ENCODE data around the gene KCNQ5. TPM values are rescaled to one million over a fixed set of nuclear protein-coding genes. Genes with fewer than 3 reads are reported as not detected.

KCNQ5 gene
- total RNA-seq, 1 experiment from 2014 or later: 2.0 TPM

GRCh38 chr6:72811971-72812421 lies 190.1 kb downstream of the KCNQ5 start:
- Mint-ChIP-seq H3K36me3 (no peaks in the 10 kb centered on the region), H3K4me1 (peaks cover 16% of the 10 kb centered on the region), H3K4me3 (peak overlapping the region; percentile 17; the same call in 1 of the 2 replicates), H3K9me3 (no peaks in the 10 kb centered on the region), H3K27ac (peak overlapping the region; percentile 89), H3K27me3 (ENCODE audit: low read depth) (no peaks in the 10 kb centered on the region)
- peak; percentile 14 for DNase-seq (ENCODE audit: low spot score)
- peak; percentile 90 for ATAC-seq
- CTCF ChIA-PET: interaction anchor here (1.5 kb wide), 1 partner anchor 195 kb away, joined by 4 read pairs; no protein-coding TSS in a partner anchor
- TF ChIP-seq, protein P1, sequence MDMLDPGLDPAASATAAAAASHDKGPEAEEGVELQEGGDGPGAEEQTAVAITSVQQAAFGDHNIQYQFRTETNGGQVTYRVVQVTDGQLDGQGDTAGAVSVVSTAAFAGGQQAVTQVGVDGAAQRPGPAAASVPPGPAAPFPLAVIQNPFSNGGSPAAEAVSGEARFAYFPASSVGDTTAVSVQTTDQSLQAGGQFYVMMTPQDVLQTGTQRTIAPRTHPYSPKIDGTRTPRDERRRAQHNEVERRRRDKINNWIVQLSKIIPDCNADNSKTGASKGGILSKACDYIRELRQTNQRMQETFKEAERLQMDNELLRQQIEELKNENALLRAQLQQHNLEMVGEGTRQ (CRISPR knock-in tag; IDR thresholded peaks at IDR 0.05): no peak
- TF ChIP-seq CBFB (CRISPR knock-in tag; IDR thresholded peaks at IDR 0.05; ENCODE audit: low read depth) (no peak), TEAD4 (CRISPR knock-in tag; IDR thresholded peaks at IDR 0.05) (no peak), ZNF138 (CRISPR knock-in tag; conservative IDR thresholded peaks at IDR 0.05) (no peak), NR2C2 (CRISPR knock-in tag; IDR thresholded peaks at IDR 0.05) (no peak), ERG (CRISPR knock-in tag; IDR thresholded peaks at IDR 0.05) (no peak), ZSCAN18 (CRISPR knock-in tag; IDR thresholded peaks at IDR 0.05) (no peak), JUN (CRISPR knock-in tag; IDR thresholded peaks at IDR 0.05) (no peak), KAT7 (CRISPR knock-in tag; IDR thresholded peaks at IDR 0.05; ENCODE audit: borderline replicate concordance) (no peak), SP1 (CRISPR knock-in tag; conservative IDR thresholded peaks at IDR 0.05) (no peak), ESRRA (CRISPR knock-in tag; IDR thresholded peaks at IDR 0.05; ENCODE audit: borderline replicate concordance) (no peak), SMAD3 (CRISPR knock-in tag; IDR thresholded peaks at IDR 0.05; ENCODE audit: borderline replicate concordance) (no peak), FOXK1 (CRISPR knock-in tag; IDR thresholded peaks at IDR 0.05) (no peak), ZNF232 (CRISPR knock-in tag; IDR thresholded peaks at IDR 0.05) (no peak), RORB (CRISPR knock-in tag; IDR thresholded peaks at IDR 0.05) (no peak)
- TF ChIP-seq, protein P2, sequence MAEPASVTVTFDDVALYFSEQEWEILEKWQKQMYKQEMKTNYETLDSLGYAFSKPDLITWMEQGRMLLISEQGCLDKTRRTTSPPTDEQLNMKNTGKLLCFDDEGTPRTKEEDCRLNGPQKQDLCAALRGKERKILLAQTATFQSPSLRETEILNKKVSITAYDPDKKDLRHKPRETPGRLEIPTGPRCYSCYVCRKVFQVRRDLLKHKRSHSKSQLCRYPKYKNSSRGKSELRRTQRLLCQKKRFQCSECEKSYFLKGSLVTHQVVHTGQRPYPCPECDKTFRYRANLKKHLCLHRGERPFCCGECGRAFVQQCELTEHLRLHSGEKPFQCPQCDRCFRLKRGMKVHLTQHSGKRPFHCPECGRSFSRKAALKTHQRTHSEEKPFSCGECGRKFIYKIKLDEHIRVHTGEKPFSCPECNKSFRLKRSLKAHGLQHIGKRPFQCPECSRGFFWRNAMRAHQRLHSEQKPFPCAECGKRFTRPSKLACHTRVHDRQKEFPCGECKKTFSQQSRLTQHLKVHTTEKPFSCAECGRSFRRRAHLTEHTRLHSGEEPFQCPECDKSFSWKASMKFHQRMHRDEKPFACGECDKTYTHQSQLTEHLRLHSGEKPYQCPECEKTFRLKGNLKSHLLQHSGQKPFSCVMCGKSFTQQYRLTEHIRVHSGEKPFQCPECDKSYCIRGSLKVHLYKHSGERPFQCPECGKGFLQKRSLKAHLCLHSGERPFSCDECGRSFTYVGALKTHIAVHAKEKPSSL (CRISPR knock-in tag; conservative IDR thresholded peaks at IDR 0.05): no peak
- TF ChIP-seq, protein P3, sequence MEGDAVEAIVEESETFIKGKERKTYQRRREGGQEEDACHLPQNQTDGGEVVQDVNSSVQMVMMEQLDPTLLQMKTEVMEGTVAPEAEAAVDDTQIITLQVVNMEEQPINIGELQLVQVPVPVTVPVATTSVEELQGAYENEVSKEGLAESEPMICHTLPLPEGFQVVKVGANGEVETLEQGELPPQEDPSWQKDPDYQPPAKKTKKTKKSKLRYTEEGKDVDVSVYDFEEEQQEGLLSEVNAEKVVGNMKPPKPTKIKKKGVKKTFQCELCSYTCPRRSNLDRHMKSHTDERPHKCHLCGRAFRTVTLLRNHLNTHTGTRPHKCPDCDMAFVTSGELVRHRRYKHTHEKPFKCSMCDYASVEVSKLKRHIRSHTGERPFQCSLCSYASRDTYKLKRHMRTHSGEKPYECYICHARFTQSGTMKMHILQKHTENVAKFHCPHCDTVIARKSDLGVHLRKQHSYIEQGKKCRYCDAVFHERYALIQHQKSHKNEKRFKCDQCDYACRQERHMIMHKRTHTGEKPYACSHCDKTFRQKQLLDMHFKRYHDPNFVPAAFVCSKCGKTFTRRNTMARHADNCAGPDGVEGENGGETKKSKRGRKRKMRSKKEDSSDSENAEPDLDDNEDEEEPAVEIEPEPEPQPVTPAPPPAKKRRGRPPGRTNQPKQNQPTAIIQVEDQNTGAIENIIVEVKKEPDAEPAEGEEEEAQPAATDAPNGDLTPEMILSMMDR (IDR thresholded peaks at IDR 0.05): no peak
- TF ChIP-seq, protein P4, sequence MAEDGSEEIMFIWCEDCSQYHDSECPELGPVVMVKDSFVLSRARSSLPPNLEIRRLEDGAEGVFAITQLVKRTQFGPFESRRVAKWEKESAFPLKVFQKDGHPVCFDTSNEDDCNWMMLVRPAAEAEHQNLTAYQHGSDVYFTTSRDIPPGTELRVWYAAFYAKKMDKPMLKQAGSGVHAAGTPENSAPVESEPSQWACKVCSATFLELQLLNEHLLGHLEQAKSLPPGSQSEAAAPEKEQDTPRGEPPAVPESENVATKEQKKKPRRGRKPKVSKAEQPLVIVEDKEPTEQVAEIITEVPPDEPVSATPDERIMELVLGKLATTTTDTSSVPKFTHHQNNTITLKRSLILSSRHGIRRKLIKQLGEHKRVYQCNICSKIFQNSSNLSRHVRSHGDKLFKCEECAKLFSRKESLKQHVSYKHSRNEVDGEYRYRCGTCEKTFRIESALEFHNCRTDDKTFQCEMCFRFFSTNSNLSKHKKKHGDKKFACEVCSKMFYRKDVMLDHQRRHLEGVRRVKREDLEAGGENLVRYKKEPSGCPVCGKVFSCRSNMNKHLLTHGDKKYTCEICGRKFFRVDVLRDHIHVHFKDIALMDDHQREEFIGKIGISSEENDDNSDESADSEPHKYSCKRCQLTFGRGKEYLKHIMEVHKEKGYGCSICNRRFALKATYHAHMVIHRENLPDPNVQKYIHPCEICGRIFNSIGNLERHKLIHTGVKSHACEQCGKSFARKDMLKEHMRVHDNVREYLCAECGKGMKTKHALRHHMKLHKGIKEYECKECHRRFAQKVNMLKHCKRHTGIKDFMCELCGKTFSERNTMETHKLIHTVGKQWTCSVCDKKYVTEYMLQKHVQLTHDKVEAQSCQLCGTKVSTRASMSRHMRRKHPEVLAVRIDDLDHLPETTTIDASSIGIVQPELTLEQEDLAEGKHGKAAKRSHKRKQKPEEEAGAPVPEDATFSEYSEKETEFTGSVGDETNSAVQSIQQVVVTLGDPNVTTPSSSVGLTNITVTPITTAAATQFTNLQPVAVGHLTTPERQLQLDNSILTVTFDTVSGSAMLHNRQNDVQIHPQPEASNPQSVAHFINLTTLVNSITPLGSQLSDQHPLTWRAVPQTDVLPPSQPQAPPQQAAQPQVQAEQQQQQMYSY (CRISPR knock-in tag; IDR thresholded peaks at IDR 0.05): no peak
- TF ChIP-seq, protein P5, sequence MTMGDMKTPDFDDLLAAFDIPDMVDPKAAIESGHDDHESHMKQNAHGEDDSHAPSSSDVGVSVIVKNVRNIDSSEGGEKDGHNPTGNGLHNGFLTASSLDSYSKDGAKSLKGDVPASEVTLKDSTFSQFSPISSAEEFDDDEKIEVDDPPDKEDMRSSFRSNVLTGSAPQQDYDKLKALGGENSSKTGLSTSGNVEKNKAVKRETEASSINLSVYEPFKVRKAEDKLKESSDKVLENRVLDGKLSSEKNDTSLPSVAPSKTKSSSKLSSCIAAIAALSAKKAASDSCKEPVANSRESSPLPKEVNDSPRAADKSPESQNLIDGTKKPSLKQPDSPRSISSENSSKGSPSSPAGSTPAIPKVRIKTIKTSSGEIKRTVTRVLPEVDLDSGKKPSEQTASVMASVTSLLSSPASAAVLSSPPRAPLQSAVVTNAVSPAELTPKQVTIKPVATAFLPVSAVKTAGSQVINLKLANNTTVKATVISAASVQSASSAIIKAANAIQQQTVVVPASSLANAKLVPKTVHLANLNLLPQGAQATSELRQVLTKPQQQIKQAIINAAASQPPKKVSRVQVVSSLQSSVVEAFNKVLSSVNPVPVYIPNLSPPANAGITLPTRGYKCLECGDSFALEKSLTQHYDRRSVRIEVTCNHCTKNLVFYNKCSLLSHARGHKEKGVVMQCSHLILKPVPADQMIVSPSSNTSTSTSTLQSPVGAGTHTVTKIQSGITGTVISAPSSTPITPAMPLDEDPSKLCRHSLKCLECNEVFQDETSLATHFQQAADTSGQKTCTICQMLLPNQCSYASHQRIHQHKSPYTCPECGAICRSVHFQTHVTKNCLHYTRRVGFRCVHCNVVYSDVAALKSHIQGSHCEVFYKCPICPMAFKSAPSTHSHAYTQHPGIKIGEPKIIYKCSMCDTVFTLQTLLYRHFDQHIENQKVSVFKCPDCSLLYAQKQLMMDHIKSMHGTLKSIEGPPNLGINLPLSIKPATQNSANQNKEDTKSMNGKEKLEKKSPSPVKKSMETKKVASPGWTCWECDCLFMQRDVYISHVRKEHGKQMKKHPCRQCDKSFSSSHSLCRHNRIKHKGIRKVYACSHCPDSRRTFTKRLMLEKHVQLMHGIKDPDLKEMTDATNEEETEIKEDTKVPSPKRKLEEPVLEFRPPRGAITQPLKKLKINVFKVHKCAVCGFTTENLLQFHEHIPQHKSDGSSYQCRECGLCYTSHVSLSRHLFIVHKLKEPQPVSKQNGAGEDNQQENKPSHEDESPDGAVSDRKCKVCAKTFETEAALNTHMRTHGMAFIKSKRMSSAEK (CRISPR knock-in tag; IDR thresholded peaks at IDR 0.05; ENCODE audit: borderline replicate concordance): no peak
- TF ChIP-seq, protein P6, sequence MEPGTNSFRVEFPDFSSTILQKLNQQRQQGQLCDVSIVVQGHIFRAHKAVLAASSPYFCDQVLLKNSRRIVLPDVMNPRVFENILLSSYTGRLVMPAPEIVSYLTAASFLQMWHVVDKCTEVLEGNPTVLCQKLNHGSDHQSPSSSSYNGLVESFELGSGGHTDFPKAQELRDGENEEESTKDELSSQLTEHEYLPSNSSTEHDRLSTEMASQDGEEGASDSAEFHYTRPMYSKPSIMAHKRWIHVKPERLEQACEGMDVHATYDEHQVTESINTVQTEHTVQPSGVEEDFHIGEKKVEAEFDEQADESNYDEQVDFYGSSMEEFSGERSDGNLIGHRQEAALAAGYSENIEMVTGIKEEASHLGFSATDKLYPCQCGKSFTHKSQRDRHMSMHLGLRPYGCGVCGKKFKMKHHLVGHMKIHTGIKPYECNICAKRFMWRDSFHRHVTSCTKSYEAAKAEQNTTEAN (CRISPR knock-in tag; IDR thresholded peaks at IDR 0.05): no peak
- POLR2A ChIA-PET: no interaction called here

Measured in WTC11 (cell line).